ENCODE results near the gene DDX20.

DDX20 gene

DNA sequence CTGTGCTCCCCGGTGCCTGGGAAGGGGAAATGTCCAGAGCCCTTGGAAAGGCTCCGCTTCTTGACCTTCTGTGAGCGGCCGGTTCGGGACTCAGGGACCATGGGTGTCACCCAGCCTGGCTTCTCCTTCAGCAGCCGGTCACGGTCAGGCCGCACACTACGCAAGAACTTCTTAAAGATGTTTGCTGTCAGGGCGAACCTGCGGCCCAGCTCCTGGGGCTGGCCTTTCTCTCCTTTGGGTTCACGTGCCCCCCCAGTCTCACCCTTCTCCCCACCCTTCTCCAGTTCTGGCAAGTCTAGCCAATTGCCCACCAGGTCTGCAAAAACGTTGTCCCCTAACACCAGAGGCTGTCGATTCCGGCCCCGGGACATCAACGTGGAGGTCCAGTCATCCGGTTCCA, 28.6 kb upstream of the DDX20 start:
- no peaks in the 10 kb centered on the region for H3K79me2 ChIP-seq
- H3K4me2 ChIP-seq (ENCODE audit: low read length): no peak overlapping the region
- H3K27me3 ChIP-seq (ENCODE audit: control insufficient read depth, insufficient read depth, low read length): no peaks in the 10 kb centered on the region
- H3K9me3 ChIP-seq (ENCODE audit: control insufficient read depth, low read length): no peaks in the 10 kb centered on the region
- no peak for TF ChIP-seq CTCF (IDR thresholded peaks at IDR 0.05)
- H3K36me3 ChIP-seq (ENCODE audit: control insufficient read depth, insufficient read depth, low read length): no peaks in the 10 kb centered on the region
- H3K9ac ChIP-seq: no peak overlapping the region
- H2AFZ ChIP-seq: no peak overlapping the region
- no peaks in the 10 kb centered on the region for H3K4me1 ChIP-seq
- no peak overlapping the region for H3K27ac ChIP-seq
- no peak overlapping the region for H3K4me3 ChIP-seq (ENCODE audit: low read depth, low read length)

DNA sequence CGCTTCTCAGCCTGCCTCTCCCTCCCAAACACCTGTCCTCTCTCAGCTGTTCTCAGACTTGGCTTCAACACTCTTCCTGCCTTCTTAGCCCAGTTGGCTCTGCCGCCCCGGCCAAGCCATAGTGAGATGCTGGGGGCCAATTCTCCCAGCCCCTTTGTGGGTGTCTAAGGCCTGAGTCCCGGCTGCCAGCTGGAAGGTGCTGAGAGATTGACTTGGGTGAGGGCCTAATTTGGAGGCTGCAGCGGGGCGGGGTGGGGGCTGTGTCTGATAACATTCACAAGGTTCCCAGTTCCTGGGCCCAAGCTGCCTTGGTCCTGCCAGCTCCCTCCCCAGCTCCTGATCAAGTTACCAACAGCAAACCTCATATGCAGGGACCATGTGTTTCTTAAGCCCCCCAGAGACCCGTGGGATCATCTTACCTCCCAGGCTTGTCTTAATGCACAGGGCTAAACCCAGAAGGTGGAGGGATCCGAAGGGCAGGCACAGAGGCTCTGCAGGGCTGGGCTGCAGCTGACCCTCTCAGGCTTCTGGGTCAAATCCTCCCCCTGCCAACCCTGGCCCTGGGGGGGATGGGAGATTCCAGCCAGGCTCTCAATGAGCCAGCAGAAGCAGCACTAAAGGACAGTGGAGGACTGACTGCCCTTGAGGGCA, 26.3 kb upstream of the DDX20 start:
- H3K27me3 ChIP-seq (ENCODE audit: control insufficient read depth, insufficient read depth, low read length): no peaks in the 10 kb centered on the region
- H3K36me3 ChIP-seq (ENCODE audit: control insufficient read depth, insufficient read depth, low read length): no peaks in the 10 kb centered on the region
- no peaks in the 10 kb centered on the region for H3K4me1 ChIP-seq
- H3K79me2 ChIP-seq: no peaks in the 10 kb centered on the region
- H2AFZ ChIP-seq: no peak overlapping the region
- TF ChIP-seq CTCF (IDR thresholded peaks at IDR 0.05): no peak
- H3K4me3 ChIP-seq (ENCODE audit: low read depth, low read length): no peak overlapping the region
- no peak overlapping the region for H3K9ac ChIP-seq
- no peak overlapping the region for H3K4me2 ChIP-seq (ENCODE audit: low read length)
- H3K9me3 ChIP-seq (ENCODE audit: control insufficient read depth, low read length): no peaks in the 10 kb centered on the region
- no peak overlapping the region for H3K27ac ChIP-seq

DNA sequence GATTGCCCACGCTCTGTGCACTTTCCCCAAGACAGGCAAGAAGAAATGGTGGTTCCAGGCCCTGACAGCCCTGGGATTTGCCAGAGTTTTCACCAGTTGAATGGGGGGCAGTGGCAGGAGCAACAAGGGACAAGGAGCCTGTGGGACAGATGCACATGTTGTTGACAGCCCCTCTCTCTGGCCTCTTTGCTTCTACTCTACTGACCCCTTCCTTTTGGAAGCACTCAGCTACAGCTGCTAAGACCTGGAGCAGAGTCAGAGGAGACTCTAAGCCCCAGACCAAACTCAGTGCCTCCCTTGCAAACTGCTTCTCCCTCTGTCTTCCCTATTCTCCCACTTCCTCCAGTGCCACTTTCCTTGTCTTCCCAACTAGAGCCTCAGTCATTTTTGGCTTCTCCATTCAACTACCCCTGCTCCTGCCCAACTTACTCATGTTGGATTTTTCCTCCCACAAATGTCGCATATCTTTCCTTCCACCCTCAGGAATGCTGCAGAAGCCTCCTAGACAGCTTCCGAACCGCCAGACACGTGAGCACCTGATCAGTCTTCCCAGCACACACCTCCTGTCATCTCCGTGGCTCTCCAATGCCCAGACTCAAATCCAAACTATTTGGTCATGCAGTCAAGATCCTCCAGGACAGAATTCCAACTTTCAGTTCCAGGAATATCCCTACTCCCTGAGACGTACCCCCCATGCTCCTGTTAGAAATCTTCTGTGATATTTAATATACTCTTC, 25.6 kb upstream of the DDX20 start:
- H3K9me3 ChIP-seq (ENCODE audit: control insufficient read depth, low read length): no peaks in the 10 kb centered on the region
- no peaks in the 10 kb centered on the region for H3K4me1 ChIP-seq
- H3K27ac ChIP-seq: no peak overlapping the region
- no peak overlapping the region for H3K9ac ChIP-seq
- no peaks in the 10 kb centered on the region for H3K36me3 ChIP-seq (ENCODE audit: control insufficient read depth, insufficient read depth, low read length)
- no peak for TF ChIP-seq CTCF (IDR thresholded peaks at IDR 0.05)
- H3K4me3 ChIP-seq (ENCODE audit: low read depth, low read length): no peak overlapping the region
- no peaks in the 10 kb centered on the region for H3K27me3 ChIP-seq (ENCODE audit: control insufficient read depth, insufficient read depth, low read length)
- H2AFZ ChIP-seq: no peak overlapping the region
- no peaks in the 10 kb centered on the region for H3K79me2 ChIP-seq
- no peak overlapping the region for H3K4me2 ChIP-seq (ENCODE audit: low read length)

DNA sequence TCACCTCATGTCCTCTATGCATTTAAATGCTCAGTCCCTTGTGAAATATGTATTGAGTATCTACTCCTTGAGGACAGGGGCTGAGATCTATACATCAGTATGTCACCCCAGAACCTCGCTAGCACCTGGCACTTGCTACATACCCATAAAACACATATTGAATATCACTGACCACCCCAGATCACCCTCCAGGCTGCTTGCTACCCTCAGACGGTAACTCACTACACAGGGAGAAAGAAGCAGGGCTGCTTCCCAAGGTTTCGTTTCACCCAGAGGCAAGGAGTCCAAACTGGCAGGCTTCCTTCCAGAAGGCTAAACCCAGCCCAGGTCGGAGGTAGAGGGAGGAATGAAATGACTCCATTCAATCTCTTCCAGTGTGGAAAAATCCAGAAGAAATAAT, 25.0 kb upstream of the DDX20 start:
- Histone ChIP-seq H3K9me3 (ENCODE audit: control insufficient read depth, low read length) (no peaks in the 10 kb centered on the region), H3K9ac (no peak overlapping the region), H3K27me3 (ENCODE audit: control insufficient read depth, insufficient read depth, low read length) (no peaks in the 10 kb centered on the region), H3K4me3 (ENCODE audit: low read depth, low read length) (no peak overlapping the region), H3K79me2 (no peaks in the 10 kb centered on the region), H3K4me2 (ENCODE audit: low read length) (no peak overlapping the region), H3K4me1 (no peaks in the 10 kb centered on the region), H3K27ac (no peak overlapping the region), H2AFZ (no peak overlapping the region), H3K36me3 (ENCODE audit: control insufficient read depth, insufficient read depth, low read length) (no peaks in the 10 kb centered on the region)
- TF ChIP-seq CTCF (IDR thresholded peaks at IDR 0.05): no peak

- H3K27ac ChIP-seq: no peak overlapping the region
- H3K36me3 ChIP-seq (ENCODE audit: control insufficient read depth, insufficient read depth, low read length): no peaks in the 10 kb centered on the region
- no peaks in the 10 kb centered on the region for H3K9me3 ChIP-seq (ENCODE audit: control insufficient read depth, low read length)
- no peak for TF ChIP-seq CTCF (IDR thresholded peaks at IDR 0.05)
- no peak overlapping the region for H3K9ac ChIP-seq
- no peaks in the 10 kb centered on the region for H3K4me1 ChIP-seq
- no peaks in the 10 kb centered on the region for H3K79me2 ChIP-seq
- no peaks in the 10 kb centered on the region for H3K27me3 ChIP-seq (ENCODE audit: control insufficient read depth, insufficient read depth, low read length)
- no peak overlapping the region for H3K4me3 ChIP-seq (ENCODE audit: low read depth, low read length)
- H2AFZ ChIP-seq: no peak overlapping the region
- no peak overlapping the region for H3K4me2 ChIP-seq (ENCODE audit: low read length)
Measured at GRCh38 chr1:111731956-111732355, 23.7 kb upstream of the DDX20 start.
